ENCODE measurements around the gene TMEM237. TPM values are rescaled to one million over a fixed set of nuclear protein-coding genes. Genes with fewer than 3 reads are reported as not detected.

Gene TMEM237
- total RNA-seq, 1 donor from 2014 or later: 52.7 TPM

DNA sequence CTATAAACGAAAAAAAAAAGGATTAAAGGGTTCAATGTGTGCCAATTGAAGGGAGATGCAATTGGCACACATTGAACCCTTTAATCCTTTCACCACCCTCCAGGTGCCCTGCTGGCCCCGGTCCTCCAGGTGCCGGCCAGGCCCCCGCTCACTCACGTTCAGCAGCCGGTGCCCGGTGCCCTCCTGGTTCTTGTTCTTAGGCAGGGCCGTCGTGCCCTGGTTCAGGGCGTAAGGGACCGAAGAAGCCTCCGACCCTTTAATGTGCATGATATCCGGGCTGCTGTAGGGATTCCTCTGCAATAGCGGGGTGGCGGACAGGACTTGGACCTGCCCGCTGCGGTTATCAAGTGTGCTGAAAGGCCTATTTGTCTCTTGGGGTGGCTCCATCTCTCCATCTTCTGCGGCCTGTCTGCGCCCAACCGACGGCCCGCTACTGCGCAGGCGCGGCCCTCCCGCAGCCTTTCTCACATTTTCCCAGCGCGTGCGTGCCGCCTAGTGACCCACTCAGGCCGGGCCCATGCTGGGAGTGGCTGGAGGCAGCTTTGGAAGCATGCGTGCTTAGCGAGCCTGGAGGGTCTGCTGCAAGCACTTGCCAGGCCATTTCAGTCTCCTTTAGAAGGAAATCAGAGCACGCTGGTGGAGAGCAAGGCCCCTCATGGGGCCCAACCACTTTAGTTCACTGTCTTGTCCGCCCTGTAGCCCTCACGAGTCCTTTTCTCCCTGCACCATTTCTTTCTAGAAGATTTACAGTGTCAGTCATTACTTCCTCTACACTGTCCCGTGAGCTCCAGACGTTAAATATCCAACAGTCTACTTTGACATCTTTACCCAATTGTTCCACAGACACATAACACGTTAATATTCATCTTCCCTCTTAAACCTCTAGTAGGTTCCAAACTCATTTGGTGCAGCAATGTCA is 24.3 kb downstream of the TMEM237 start:
- TF ChIP-seq, protein P1, sequence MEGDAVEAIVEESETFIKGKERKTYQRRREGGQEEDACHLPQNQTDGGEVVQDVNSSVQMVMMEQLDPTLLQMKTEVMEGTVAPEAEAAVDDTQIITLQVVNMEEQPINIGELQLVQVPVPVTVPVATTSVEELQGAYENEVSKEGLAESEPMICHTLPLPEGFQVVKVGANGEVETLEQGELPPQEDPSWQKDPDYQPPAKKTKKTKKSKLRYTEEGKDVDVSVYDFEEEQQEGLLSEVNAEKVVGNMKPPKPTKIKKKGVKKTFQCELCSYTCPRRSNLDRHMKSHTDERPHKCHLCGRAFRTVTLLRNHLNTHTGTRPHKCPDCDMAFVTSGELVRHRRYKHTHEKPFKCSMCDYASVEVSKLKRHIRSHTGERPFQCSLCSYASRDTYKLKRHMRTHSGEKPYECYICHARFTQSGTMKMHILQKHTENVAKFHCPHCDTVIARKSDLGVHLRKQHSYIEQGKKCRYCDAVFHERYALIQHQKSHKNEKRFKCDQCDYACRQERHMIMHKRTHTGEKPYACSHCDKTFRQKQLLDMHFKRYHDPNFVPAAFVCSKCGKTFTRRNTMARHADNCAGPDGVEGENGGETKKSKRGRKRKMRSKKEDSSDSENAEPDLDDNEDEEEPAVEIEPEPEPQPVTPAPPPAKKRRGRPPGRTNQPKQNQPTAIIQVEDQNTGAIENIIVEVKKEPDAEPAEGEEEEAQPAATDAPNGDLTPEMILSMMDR (IDR thresholded peaks at IDR 0.05; ENCODE audit: unreplicated experiment): no peak
- no peak overlapping the region for H3K4me3 Mint-ChIP-seq
- DNase-seq (ENCODE audit: low spot score in 2 of 2, unreplicated experiment in 2 of 2): no peak
- no peaks in the 10 kb centered on the region for H3K4me1 Mint-ChIP-seq
- peaks cover 12% of the 10 kb centered on the region for H3K9me3 Mint-ChIP-seq
- H3K27me3 Mint-ChIP-seq (ENCODE audit: low read depth): peaks cover 7% of the 10 kb centered on the region
- H3K36me3 Mint-ChIP-seq: peaks cover 1% of the 10 kb centered on the region
- no peak overlapping the region for H3K27ac Mint-ChIP-seq

DNA sequence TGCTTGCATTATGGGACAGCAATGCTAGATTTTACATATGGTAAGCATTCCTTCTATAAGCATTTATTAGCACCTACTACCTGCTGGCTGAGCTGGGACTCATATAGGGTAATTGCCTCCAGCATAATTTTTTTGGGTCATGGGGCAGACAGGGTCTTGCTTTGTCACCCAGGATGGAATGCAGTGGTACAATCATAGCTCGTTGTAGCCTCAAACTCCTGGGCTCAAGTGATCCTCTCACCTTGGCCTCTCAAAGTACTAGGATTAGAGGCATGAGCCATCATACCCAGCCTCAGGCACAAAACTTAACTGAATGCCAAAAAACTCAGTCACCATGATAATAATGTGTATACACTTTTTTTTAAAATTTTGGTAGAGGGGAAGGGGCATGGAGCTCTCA is 35.3 kb downstream of the TMEM237 start:
- Mint-ChIP-seq H3K27me3 (ENCODE audit: low read depth) (peaks cover 16% of the 10 kb centered on the region), H3K36me3 (peaks cover 2% of the 10 kb centered on the region), H3K4me1 (no peaks in the 10 kb centered on the region), H3K4me3 (no peak overlapping the region), H3K27ac (no peak overlapping the region), H3K9me3 (peaks cover 31% of the 10 kb centered on the region)
- TF ChIP-seq, protein P1 (IDR thresholded peaks at IDR 0.05; ENCODE audit: unreplicated experiment): no peak
- no peak for DNase-seq (ENCODE audit: low spot score in 2 of 2, unreplicated experiment in 2 of 2)

DNA sequence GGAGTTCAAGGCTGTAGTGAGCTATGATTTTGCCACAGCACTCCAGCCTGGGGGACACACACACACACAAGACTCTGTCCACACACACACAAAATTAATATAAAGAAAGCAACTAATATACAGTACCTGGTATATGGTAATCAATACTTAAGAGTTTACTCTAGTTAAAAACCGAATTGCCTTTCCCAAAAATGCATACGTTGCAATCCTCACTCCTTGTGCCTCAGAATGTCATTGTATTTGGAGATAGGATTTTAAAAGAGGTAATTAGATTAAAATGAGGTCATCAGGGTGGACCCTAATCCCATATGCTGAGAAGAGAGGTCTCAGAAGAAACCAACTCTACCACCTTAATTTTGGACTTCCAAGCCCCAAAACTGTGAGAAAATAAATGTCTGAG is 35.7 kb downstream of the TMEM237 start:
- TF ChIP-seq, protein P1 (IDR thresholded peaks at IDR 0.05; ENCODE audit: unreplicated experiment): no peak
- peaks cover 2% of the 10 kb centered on the region for H3K36me3 Mint-ChIP-seq
- H3K4me3 Mint-ChIP-seq: no peak overlapping the region
- no peak overlapping the region for H3K27ac Mint-ChIP-seq
- H3K27me3 Mint-ChIP-seq (ENCODE audit: low read depth): peaks cover 16% of the 10 kb centered on the region
- DNase-seq (ENCODE audit: low spot score in 2 of 2, unreplicated experiment in 2 of 2): no peak
- no peaks in the 10 kb centered on the region for H3K4me1 Mint-ChIP-seq
- H3K9me3 Mint-ChIP-seq: peaks cover 31% of the 10 kb centered on the region

DNA sequence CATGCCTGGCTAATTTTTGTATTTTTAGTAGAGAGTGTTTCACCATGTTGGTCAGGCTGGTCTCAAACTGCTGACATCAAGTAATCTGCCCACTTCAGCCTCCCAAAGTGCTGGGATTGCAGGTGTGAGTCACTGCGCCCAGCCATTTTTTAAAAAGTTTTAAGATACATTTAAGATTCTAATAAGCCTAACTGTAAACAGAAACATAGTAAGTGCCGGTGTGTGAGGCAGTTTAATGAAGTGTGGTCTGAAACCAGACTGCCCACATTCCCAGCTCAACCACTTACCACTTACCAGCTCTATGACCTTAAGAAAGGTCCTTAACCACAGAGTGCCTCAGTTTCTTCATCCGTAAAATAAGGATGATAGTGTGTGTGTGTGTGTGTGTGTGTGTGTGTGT is 42.4 kb downstream of the TMEM237 start:
- H3K27ac Mint-ChIP-seq: no peak overlapping the region
- peaks cover 14% of the 10 kb centered on the region for H3K27me3 Mint-ChIP-seq (ENCODE audit: low read depth)
- peaks cover 12% of the 10 kb centered on the region for H3K9me3 Mint-ChIP-seq
- no peaks in the 10 kb centered on the region for H3K36me3 Mint-ChIP-seq
- H3K4me3 Mint-ChIP-seq: no peak overlapping the region
- TF ChIP-seq, protein P1 (IDR thresholded peaks at IDR 0.05; ENCODE audit: unreplicated experiment): no peak
- H3K4me1 Mint-ChIP-seq: no peaks in the 10 kb centered on the region
- DNase-seq (ENCODE audit: low spot score in 2 of 2, unreplicated experiment in 2 of 2): no peak

DNA sequence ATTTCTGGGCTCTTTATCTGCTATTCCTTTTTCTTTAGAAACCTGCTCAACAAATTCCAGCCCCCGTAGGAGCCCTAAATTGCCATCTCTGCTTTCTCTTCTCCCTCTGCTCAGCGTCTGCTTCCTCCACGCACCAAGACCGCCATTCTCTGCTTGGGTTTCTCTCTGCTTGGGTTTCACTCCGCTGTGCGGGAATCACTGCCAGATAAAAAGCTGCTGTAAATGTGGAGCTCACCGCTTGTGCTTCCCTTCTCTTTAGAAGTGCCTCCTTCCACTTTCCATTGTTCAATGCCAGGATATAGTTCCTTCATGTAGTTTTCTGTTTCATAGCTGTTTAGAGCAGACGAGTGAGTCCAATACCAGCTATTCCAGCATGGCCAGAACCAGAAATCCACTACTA is 45.9 kb downstream of the TMEM237 start:
- H3K27me3 Mint-ChIP-seq (ENCODE audit: low read depth): no peaks in the 10 kb centered on the region

More for the DNA sequence above, 45.9 kb downstream of the TMEM237 start:
- DNase-seq (ENCODE audit: low spot score in 2 of 2, unreplicated experiment in 2 of 2): no peak
- Mint-ChIP-seq H3K36me3 (no peaks in the 10 kb centered on the region), H3K4me3 (no peak overlapping the region), H3K9me3 (peaks cover 13% of the 10 kb centered on the region), H3K4me1 (no peaks in the 10 kb centered on the region), H3K27ac (no peak overlapping the region)
- TF ChIP-seq, protein P1 (IDR thresholded peaks at IDR 0.05; ENCODE audit: unreplicated experiment): no peak

Measured in mesothelial cell of epicardium (in vitro differentiated cells).